NCI-H446 treated with DMSO at 0.1 percent for 48 hours (cell line): ENCODE results near the gene GRM8.
"Not testable (repeated sequence)": the region's sequence is repeated elsewhere in the genome, so short reads cannot be mapped to it uniquely, and the experiment has no call there.

Experiments
- DNase-seq: peaks from one replicate; lab custom pipeline; 2025; lab: John Stamatoyannopoulos, UW

Gene GRM8

GRCh38 chr7:126908564-126908963 is 344.2 kb downstream of the GRM8 start:
- DNase-seq: not testable (repeated sequence)

- DNase-seq: not testable (repeated sequence)
Observed at GRCh38 chr7:126907657-126908056, 345.1 kb downstream of the GRM8 start.

GRCh38 chr7:126905255-126905654 is 347.5 kb downstream of the GRM8 start:
- DNase-seq: not testable (repeated sequence)

GRCh38 chr7:126901041-126901765 is 351.5 kb downstream of the GRM8 start:
- not testable (repeated sequence) for DNase-seq

GRCh38 chr7:126887980-126888379 is 364.8 kb downstream of the GRM8 start:
- not testable (repeated sequence) for DNase-seq

GRCh38 chr7:126887560-126887959 is 365.2 kb downstream of the GRM8 start:
- not testable (repeated sequence) for DNase-seq

- DNase-seq: not testable (repeated sequence)
Observed at GRCh38 chr7:126882730-126883129, 370.0 kb downstream of the GRM8 start.

GRCh38 chr7:126881908-126882307 is 370.8 kb downstream of the GRM8 start:
- not testable (repeated sequence) for DNase-seq

- DNase-seq: no peak
Observed at GRCh38 chr7:126881315-126881714, 371.4 kb downstream of the GRM8 start.

- not testable (repeated sequence) for DNase-seq
Observed at GRCh38 chr7:126876536-126876935, 376.2 kb downstream of the GRM8 start.

GRCh38 chr7:126856691-126857291 is 395.9 kb downstream of the GRM8 start:
- no peak for DNase-seq

GRCh38 chr7:126845331-126845730 is 407.4 kb downstream of the GRM8 start:
- DNase-seq: no peak

- DNase-seq: no peak
Observed at GRCh38 chr7:126843883-126844282, 408.9 kb downstream of the GRM8 start.

GRCh38 chr7:126843336-126843735 is 409.4 kb downstream of the GRM8 start:
- DNase-seq: no peak

- no peak for DNase-seq
Observed at GRCh38 chr7:126842451-126842850, 410.3 kb downstream of the GRM8 start.

GRCh38 chr7:126840869-126841268 is 411.9 kb downstream of the GRM8 start:
- DNase-seq: no peak

- no peak for DNase-seq
Observed at GRCh38 chr7:126839624-126840023, 413.1 kb downstream of the GRM8 start.

- no peak for DNase-seq
Observed at GRCh38 chr7:126838194-126838593, 414.5 kb downstream of the GRM8 start.

- not testable (repeated sequence) for DNase-seq
Observed at GRCh38 chr7:126831241-126831640, 421.5 kb downstream of the GRM8 start.

GRCh38 chr7:126820925-126821324 is 431.8 kb downstream of the GRM8 start:
- no peak for DNase-seq

GRCh38 chr7:126819197-126819484 is 433.6 kb downstream of the GRM8 start:
- DNase-seq: no peak

- no peak for DNase-seq
Observed at GRCh38 chr7:126818393-126819196, 434.1 kb downstream of the GRM8 start.

GRCh38 chr7:126809188-126809587 is 443.6 kb downstream of the GRM8 start:
- DNase-seq: no peak
